HEK293T (cell line): ENCODE results near the gene GPR39.

Experiments used
- CTCF ChIA-PET: fragments of 350-600 bp; formaldehyde crosslinking; extraction: SDS; loops from one replicate; lab custom pipeline; 2021; ENCODE audit warnings: antibody characterized with exemption, inconsistent platforms; lab: Yijun Ruan, JAX
- POLR2A ChIA-PET: fragments of 350-600 bp; formaldehyde crosslinking; extraction: SDS; loops from one replicate; lab custom pipeline; 2020; ENCODE audit warnings: antibody characterized with exemption, inconsistent platforms; lab: Yijun Ruan, JAX
- DNase-seq: peaks from one replicate; pipeline ENCODE4 v3.0.0; 2012; ENCODE audit warnings: mixed read lengths; ENCODE audit errors: extremely low spot score
- ARNT ChIP-seq: fragments of 450-650 bp; IDR thresholded peaks from 2 replicates; pipeline ENCODE4 v1.6.1; 2017; ENCODE audit warnings: mild to moderate bottlenecking
- BHLHE40 ChIP-seq: fragments of 450-650 bp; IDR thresholded peaks from 2 replicates; pipeline ENCODE4 v1.6.1; 2016; ENCODE audit warnings: mild to moderate bottlenecking, moderate library complexity, borderline replicate concordance
- CTBP1 ChIP-seq: fragments of 450-650 bp; IDR thresholded peaks from 2 replicates; pipeline ENCODE4 v1.6.1; 2016; ENCODE audit warnings: borderline replicate concordance
- ELF4 ChIP-seq: fragments of 450-650 bp; IDR thresholded peaks from 2 replicates; pipeline ENCODE4 v1.6.1; 2017; ENCODE audit warnings: antibody characterized with exemption
- FOXA1 ChIP-seq: fragments of 450-650 bp; IDR thresholded peaks from 2 replicates; pipeline ENCODE4 v1.6.1; 2016; ENCODE audit warnings: mild to moderate bottlenecking
- FOXK2 ChIP-seq: fragments of 450-650 bp; IDR thresholded peaks from 2 replicates; pipeline ENCODE4 v1.6.1; 2016; ENCODE audit warnings: mild to moderate bottlenecking
- FOXM1 ChIP-seq: fragments of 450-650 bp; IDR thresholded peaks from 2 replicates; pipeline ENCODE4 v1.6.1; 2017; ENCODE audit warnings: mild to moderate bottlenecking, borderline replicate concordance
- HDGF ChIP-seq: fragments of 450-650 bp; IDR thresholded peaks from 2 replicates; pipeline ENCODE4 v1.6.1; 2017; ENCODE audit warnings: antibody characterized with exemption, borderline replicate concordance
- L3MBTL2 ChIP-seq: fragments of 450-650 bp; conservative IDR thresholded peaks from 2 replicates; pipeline ENCODE4 v1.6.1; 2016; ENCODE audit warnings: mild to moderate bottlenecking
- LEF1 ChIP-seq: fragments of 450-650 bp; IDR thresholded peaks from 2 replicates; pipeline ENCODE4 v1.6.1; 2017; ENCODE audit warnings: mild to moderate bottlenecking, borderline replicate concordance
- NFRKB ChIP-seq: fragments of 450-650 bp; IDR thresholded peaks from 2 replicates; pipeline ENCODE4 v1.6.1; 2016; ENCODE audit warnings: mild to moderate bottlenecking, moderate library complexity
- PKNOX1 ChIP-seq: fragments of 450-650 bp; IDR thresholded peaks from 2 replicates; pipeline ENCODE4 v1.6.1; 2016
- SP1 ChIP-seq: fragments of 450-650 bp; IDR thresholded peaks from 2 replicates; pipeline ENCODE4 v1.6.1; 2017
- SUZ12 ChIP-seq: fragments of 450-650 bp; IDR thresholded peaks from 2 replicates; pipeline ENCODE4 v1.6.1; 2016; ENCODE audit warnings: mild to moderate bottlenecking
- TARDBP ChIP-seq: fragments of 450-650 bp; IDR thresholded peaks from 2 replicates; pipeline ENCODE4 v1.6.1; 2016
- ZNF384 ChIP-seq: fragments of 450-650 bp; IDR thresholded peaks from 2 replicates; pipeline ENCODE4 v1.6.1; 2016

The GPR39 gene

GRCh38 chr2:132618734-132619133 is 202.1 kb downstream of the GPR39 start:
- ChIA-PET CTCF (no interaction called here), POLR2A (no interaction called here)
- TF ChIP-seq ZNF384 (no peak), BHLHE40 (no peak), FOXM1 (no peak), SP1 (no peak), PKNOX1 (no peak), HDGF (no peak), FOXK2 (no peak), ARNT (no peak), ELF4 (no peak), NFRKB (no peak), TARDBP (no peak), FOXA1 (no peak), SUZ12 (no peak), L3MBTL2 (no peak), CTBP1 (no peak), LEF1 (no peak)
- DNase-seq = no peak

- ChIA-PET POLR2A (no interaction called here), CTCF (no interaction called here)
- TF ChIP-seq BHLHE40 (no peak), ELF4 (no peak), SP1 (no peak), L3MBTL2 (no peak), HDGF (no peak), NFRKB (no peak), FOXA1 (no peak), SUZ12 (no peak), LEF1 (no peak), ZNF384 (no peak), PKNOX1 (no peak)
- no peak for DNase-seq
Measured at GRCh38 chr2:132620115-132620514, 203.5 kb downstream of the GPR39 start.

GRCh38 chr2:132621131-132621875 is 204.7 kb downstream of the GPR39 start:
- ChIA-PET POLR2A (no interaction called here), CTCF (no interaction called here)

GRCh38 chr2:132623096-132623839 is 206.7 kb downstream of the GPR39 start:
- POLR2A ChIA-PET = no interaction called here
- CTCF ChIA-PET = no interaction called here
- TF ChIP-seq ARNT (no peak), BHLHE40 (no peak), PKNOX1 (no peak), NFRKB (no peak), HDGF (no peak), CTBP1 (no peak), TARDBP (no peak), FOXM1 (no peak), ZNF384 (no peak), LEF1 (no peak), SUZ12 (no peak), FOXK2 (no peak), L3MBTL2 (no peak), ELF4 (no peak), FOXA1 (no peak), SP1 (no peak)
- no peak for DNase-seq

More at GRCh38 chr2:132621131-132621875, 204.7 kb downstream of the GPR39 start:
- no peak for DNase-seq
- TF ChIP-seq PKNOX1 = no peak
- no peak for TF ChIP-seq SP1
- no peak for TF ChIP-seq HDGF
- TF ChIP-seq TARDBP = no peak
- no peak for TF ChIP-seq ZNF384
- no peak for TF ChIP-seq LEF1
- no peak for TF ChIP-seq NFRKB
- TF ChIP-seq FOXK2 = no peak
- TF ChIP-seq ELF4 = no peak

- no peak for DNase-seq
- CTCF ChIA-PET = no interaction called here
- no peak for TF ChIP-seq FOXM1
- TF ChIP-seq LEF1 = no peak
- POLR2A ChIA-PET = no interaction called here
Measured at GRCh38 chr2:132627536-132627935, 210.9 kb downstream of the GPR39 start.
